AG04450 (cell line): Measurements from ENCODE around the gene LPCAT4. TPM values are rescaled to one million over a fixed set of nuclear protein-coding genes. Genes with fewer than 3 reads are reported as not detected.

Source experiments
- CTCF ChIA-PET: fragments of 300-600, 350-600 bp; formaldehyde crosslinking; extraction: SDS; loops from one replicate; lab custom pipeline; 2022; ENCODE audit warnings: antibody characterized with exemption, inconsistent platforms; lab: Charles Lee
- POLR2A ChIA-PET: fragments of 350-600 bp; formaldehyde crosslinking; extraction: SDS; loops from one replicate; lab custom pipeline; 2021; ENCODE audit warnings: antibody characterized with exemption, inconsistent platforms; lab: Yijun Ruan, JAX
- DNase-seq: peaks from one replicate; pipeline ENCODE4 v3.0.0-alpha.2; 2011; ENCODE audit warnings: low read depth, low spot score
- H3K27ac ChIP-seq: one replicate; pipeline ENCODE4 v1.5.1; 2012; ENCODE audit warnings: low read depth, low read length, control low read depth
- H3K27me3 ChIP-seq: one replicate; pipeline ENCODE4 v1.6.0; 2012; ENCODE audit warnings: low read length; ENCODE audit not compliant: control insufficient read depth, insufficient read depth
- H3K4me3 ChIP-seq: 2 replicates; pipeline ENCODE4 v1.5.1; 2011; ENCODE audit warnings: mild to moderate bottlenecking, low read depth, low read length, control low read depth
- H3K9me3 ChIP-seq: 2 replicates; pipeline ENCODE4 v1.5.1; 2012; ENCODE audit warnings: low read length; ENCODE audit not compliant: control insufficient read depth, insufficient read depth
- CTCF ChIP-seq: IDR thresholded peaks from 2 replicates; pipeline ENCODE4 v1.5.1; 2011; ENCODE audit warnings: low read depth, low read length, control low read depth, inconsistent platforms
- polyA plus RNA-seq: library from polyadenylated mRNA; depleted of rRNA; stranded (reverse); fragments of >200 nt; gene quantifications from 2 replicates; pipeline ENCODE4 v1.2.3, GENCODE V29; 2011

The LPCAT4 gene
- polyA plus RNA-seq, 1 experiment = 20.4 TPM

GRCh38 chr15:34364041-34364440 is 3.0 kb downstream of the LPCAT4 start:
- Histone ChIP-seq H3K4me3 (no peak overlapping the region), H3K27ac (no peak overlapping the region), H3K9me3 (no peaks in the 10 kb centered on the region; the same call in 1 of the 2 replicates), H3K27me3 (no peaks in the 10 kb centered on the region)
- ChIA-PET POLR2A (interaction anchor here (0.6 kb wide), 1 partner anchor 349 kb away, joined by 3 read pairs; no protein-coding TSS in a partner anchor), CTCF (no interaction called here)
- DNase-seq = no peak
- TF ChIP-seq CTCF = no peak

DNA sequence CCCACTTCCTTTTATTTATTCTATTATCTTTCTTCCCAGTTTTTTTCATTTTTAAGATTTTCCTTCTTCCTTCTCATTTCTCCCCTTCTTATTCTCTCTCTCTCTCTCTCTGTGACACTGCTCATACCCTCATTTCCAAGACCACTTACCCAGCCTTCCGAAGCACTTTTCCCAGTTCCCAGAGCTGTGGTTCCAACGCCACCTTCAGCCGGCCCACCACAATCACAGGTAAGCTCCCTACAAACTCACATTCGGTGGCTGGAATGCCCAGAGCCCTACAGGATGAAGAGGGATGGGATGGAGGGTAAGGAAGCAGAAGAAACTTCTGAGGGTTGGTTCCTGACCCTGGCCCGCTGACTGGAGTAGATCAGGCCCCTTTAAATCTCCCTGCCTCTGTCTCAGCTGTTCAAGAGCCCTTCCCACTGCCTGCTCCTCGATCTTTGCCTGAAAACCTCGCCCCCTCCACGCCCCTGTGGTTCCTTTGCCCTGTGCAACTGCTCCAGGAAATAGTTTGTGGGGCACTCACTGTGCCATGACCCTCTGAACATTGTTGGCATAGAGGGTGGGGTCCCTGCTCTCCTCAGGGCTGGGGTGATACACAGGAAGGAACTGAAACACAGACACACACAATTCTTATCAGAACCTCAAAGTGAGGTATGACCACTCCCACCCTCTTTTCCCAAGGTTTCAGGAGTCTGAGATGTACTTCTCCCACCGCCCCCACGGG is 4.8 kb downstream of the LPCAT4 start:
- TF ChIP-seq CTCF = no peak
- no peak for DNase-seq
- Histone ChIP-seq H3K27me3 (no peaks in the 10 kb centered on the region), H3K4me3 (no peak overlapping the region), H3K9me3 (no peaks in the 10 kb centered on the region; the same call in 1 of the 2 replicates), H3K27ac (no peak overlapping the region)
- ChIA-PET POLR2A (no interaction called here), CTCF (no interaction called here)

DNA sequence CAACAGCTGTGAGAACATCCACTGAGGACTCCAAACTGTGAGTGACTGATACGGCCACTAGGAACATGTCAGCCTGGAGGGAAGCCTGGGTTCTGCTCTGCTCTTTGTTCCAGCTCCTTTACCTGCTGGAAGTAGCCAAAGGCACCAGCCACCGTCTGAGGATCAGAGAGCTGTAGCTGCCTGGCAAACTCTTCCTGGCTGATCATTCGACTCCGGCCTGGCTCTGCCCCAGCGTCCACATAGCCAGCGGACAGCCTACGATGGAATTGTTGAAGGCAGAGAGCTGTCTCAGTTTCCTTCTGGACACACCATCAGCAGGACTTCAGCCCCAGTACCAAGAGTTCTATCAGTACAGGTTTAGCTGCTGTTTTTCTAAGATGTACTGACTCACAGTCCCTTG is 5.7 kb downstream of the LPCAT4 start:
- Histone ChIP-seq H3K9me3 (no peaks in the 10 kb centered on the region), H3K27me3 (no peaks in the 10 kb centered on the region), H3K27ac (no peak overlapping the region), H3K4me3 (no peak overlapping the region)
- ChIA-PET POLR2A (no interaction called here), CTCF (interaction anchor here (2.0 kb wide), 1 partner anchor 18 kb away, joined by 7 read pairs; the partner anchor contains the start of genes NOP10 and NUTM1)
- no peak for DNase-seq
- no peak for TF ChIP-seq CTCF

GRCh38 chr15:34360298-34360697 is 6.7 kb downstream of the LPCAT4 start:
- H3K9me3 ChIP-seq = no peaks in the 10 kb centered on the region
- no peak overlapping the region for H3K4me3 ChIP-seq
- DNase-seq = no peak
- CTCF ChIA-PET = interaction anchor here (0.5 to 2.0 kb wide), 2 partner anchors 17 to 262 kb away, joined by 5 to 7 read pairs; partner anchors contain the start of genes NOP10 and NUTM1
- TF ChIP-seq CTCF = no peak
- POLR2A ChIA-PET = no interaction called here
- H3K27ac ChIP-seq = no peak overlapping the region
- H3K27me3 ChIP-seq = no peaks in the 10 kb centered on the region

GRCh38 chr15:34359416-34359815 is 7.6 kb downstream of the LPCAT4 start:
- Histone ChIP-seq H3K4me3 (no peak overlapping the region), H3K9me3 (no peaks in the 10 kb centered on the region), H3K27me3 (no peaks in the 10 kb centered on the region), H3K27ac (no peak overlapping the region)
- DNase-seq = no peak
- CTCF ChIA-PET = no interaction called here
- POLR2A ChIA-PET = no interaction called here
- no peak for TF ChIP-seq CTCF
